Activated CD4-positive, alpha-beta T cell treated with anti-CD3 and anti-CD28 coated beads for 36 hours (primary cell): ENCODE results near the gene DIO1. TPM values are rescaled to one million over a fixed set of nuclear protein-coding genes. Genes with fewer than 3 reads are reported as not detected.

Experiments
- ATAC-seq: fragments of 200-7000 bp; cut with Tn5 transposase; one replicate; pipeline ENCODE4 v1.10.0; 2021; ENCODE audit warnings: mild to moderate bottlenecking, moderate library complexity
- CTCF ChIA-PET: fragments of 350-600 bp; sonication (Branson Sonifier 250); formaldehyde crosslinking; loops from one replicate; lab custom pipeline; 2021; ENCODE audit warnings: antibody characterized with exemption; lab: Charles Lee
- POLR2A ChIA-PET: fragments of 350-600 bp; sonication (Branson Sonifier 250); formaldehyde crosslinking; loops from one replicate; lab custom pipeline; 2021; ENCODE audit warnings: antibody characterized with exemption, inconsistent platforms; lab: Charles Lee
- DNase-seq: peaks from one replicate; pipeline ENCODE4 v3.0.0-alpha.2; 2020
- H3K27ac Mint-ChIP-seq: one replicate; pipeline ENCODE4 v1.8.0; 2021; ENCODE audit warnings: mixed read lengths
- H3K27me3 Mint-ChIP-seq: one replicate; pipeline ENCODE4 v1.8.0; 2021; ENCODE audit warnings: mixed read lengths
- H3K36me3 Mint-ChIP-seq: one replicate; pipeline ENCODE4 v1.8.0; 2021; ENCODE audit warnings: low read depth, mixed read lengths
- H3K4me1 Mint-ChIP-seq: one replicate; pipeline ENCODE4 v1.8.0; 2021; ENCODE audit warnings: mixed read lengths
- H3K4me3 Mint-ChIP-seq: one replicate; pipeline ENCODE4 v1.8.0; 2021; ENCODE audit warnings: mild to moderate bottlenecking, moderate library complexity, mixed read lengths
- H3K9me3 Mint-ChIP-seq: one replicate; pipeline ENCODE4 v1.8.0; 2021; ENCODE audit warnings: low read depth, mixed read lengths
- intact Hi-C, 2 experiments: fragments of 100-400 bp; cut with DNase I in 1 of 2; cut with micrococcal nuclease in 1 of 2; formaldehyde crosslinking; loops; one replicate each; pipeline versions ENCODE4 v1.14.2 to v1.15.1; 2022 to 2024; cut with DNase I, micrococcal nuclease
- total RNA-seq, 2 experiments: library from RNA; stranded (reverse); gene quantifications; one replicate each; pipeline ENCODE4 v1.2.3, GENCODE V29; 2021

DIO1 gene
- total RNA-seq, result not detected

GRCh38 chr1:53893999-53894636 is at the start of gene DIO1:
TSS of gene DIO1 (plus strand) at chr1:53894187. CDS start at chr1:53894211, 24 bp downstream.
- no peak within 1 kb of the TSS for H3K27ac Mint-ChIP-seq
- peaks cover 6% of the 10 kb centered on the region for H3K27me3 Mint-ChIP-seq
- ChIA-PET POLR2A (no interaction called here), CTCF (interaction anchor here (1.1 to 2.6 kb wide), 2 partner anchors 33 to 65 kb away, joined by 3 to 8 read pairs; no protein-coding TSS in a partner anchor)
- no peak for ATAC-seq
- DNase-seq, result peak; percentile 43
- intact Hi-C loops, result no loop called here
- H3K4me3 Mint-ChIP-seq, result no peak within 1 kb of the TSS
- H3K36me3 Mint-ChIP-seq, result no peaks in the 10 kb centered on the region
- peaks cover 18% of the 10 kb centered on the region for H3K4me1 Mint-ChIP-seq
- no peaks in the 10 kb centered on the region for H3K9me3 Mint-ChIP-seq

DNA sequence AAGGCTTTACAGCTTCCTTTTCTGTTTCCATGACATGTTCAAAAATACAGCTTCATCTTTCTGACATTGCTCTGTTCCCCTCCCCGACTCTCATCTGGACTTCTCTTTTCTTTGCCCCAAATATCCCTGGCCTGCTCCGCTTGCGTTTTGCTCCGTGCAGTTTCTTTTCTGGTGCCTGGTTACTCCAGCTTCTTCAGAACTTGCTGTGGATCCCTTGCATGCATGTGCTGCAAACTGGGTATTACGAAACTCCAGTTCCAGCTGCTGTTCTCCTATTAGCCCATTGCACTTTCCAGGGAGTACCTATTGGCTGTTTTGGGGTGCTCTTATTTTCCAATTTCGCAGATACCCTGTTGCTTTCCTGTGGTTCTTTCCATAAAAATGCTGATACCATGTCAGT is 46.0 kb upstream of the DIO1 start:
- H3K27me3 Mint-ChIP-seq, result peaks cover 5% of the 10 kb centered on the region
- intact Hi-C loops, result no loop called here
- no peak for DNase-seq
- H3K36me3 Mint-ChIP-seq, result peaks cover 12% of the 10 kb centered on the region
- H3K4me1 Mint-ChIP-seq, result no peaks in the 10 kb centered on the region
- CTCF ChIA-PET, result interaction anchor here (0.7 to 4.4 kb wide), 4 partner anchors 12 to 112 kb away, joined by 3 to 30 read pairs (median 5); no protein-coding TSS in a partner anchor
- H3K4me3 Mint-ChIP-seq, result no peak overlapping the region
- H3K9me3 Mint-ChIP-seq, result no peaks in the 10 kb centered on the region
- H3K27ac Mint-ChIP-seq, result no peak overlapping the region
- POLR2A ChIA-PET, result no interaction called here
- no peak for ATAC-seq

DNA sequence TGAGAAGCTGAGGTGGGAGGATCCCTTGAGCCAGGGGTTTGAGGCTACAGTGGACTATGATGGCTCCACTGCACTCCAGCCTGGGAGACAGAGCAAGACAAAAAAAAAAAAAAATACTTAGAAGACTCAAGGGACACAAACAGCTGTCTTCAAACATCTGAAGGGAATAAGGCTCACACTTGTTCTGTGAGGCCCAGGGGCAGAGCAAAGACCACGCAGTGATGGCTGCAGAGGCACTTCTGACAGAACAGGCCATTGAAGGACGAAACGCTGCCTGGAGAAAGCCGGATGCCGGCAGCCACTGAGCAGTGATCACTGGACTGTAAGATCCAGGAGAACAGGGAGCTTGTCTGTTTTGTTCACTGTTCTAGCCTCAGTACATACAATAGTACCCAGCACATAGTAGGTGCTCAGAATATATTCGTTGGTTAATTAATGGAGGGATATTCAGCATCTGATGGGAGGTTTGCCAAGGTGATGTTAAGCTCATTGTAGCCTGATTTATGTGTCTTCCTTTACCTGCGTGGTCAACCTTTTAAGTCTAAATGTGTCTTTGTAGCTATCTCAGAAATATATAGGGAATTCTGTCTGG is 43.8 kb upstream of the DIO1 start:
- Mint-ChIP-seq H3K36me3 (peaks cover 15% of the 10 kb centered on the region), H3K27me3 (peaks cover 2% of the 10 kb centered on the region), H3K27ac (no peak overlapping the region), H3K4me1 (no peaks in the 10 kb centered on the region), H3K4me3 (no peak overlapping the region), H3K9me3 (no peaks in the 10 kb centered on the region)
- POLR2A ChIA-PET, result interaction anchor here (1.0 kb wide), 1 partner anchor 13 kb away, joined by 3 read pairs; no protein-coding TSS in a partner anchor
- DNase-seq (no peak), ATAC-seq (no peak)
- intact Hi-C loops, result no loop called here
- CTCF ChIA-PET, result interaction anchor here (0.6 to 4.4 kb wide), 5 partner anchors 9 to 1008 kb away, joined by 3 to 30 read pairs (median 3); partner anchors contain the start of gene ZYG11A

- CTCF ChIA-PET, result interaction anchor here (0.7 to 4.4 kb wide), 4 partner anchors 8 to 177 kb away, joined by 3 to 30 read pairs (median 4); no protein-coding TSS in a partner anchor
- intact Hi-C loops, result no loop called here
- peaks cover 2% of the 10 kb centered on the region for H3K27me3 Mint-ChIP-seq
- no peaks in the 10 kb centered on the region for H3K4me1 Mint-ChIP-seq
- H3K36me3 Mint-ChIP-seq, result peaks cover 15% of the 10 kb centered on the region
- POLR2A ChIA-PET, result no interaction called here
- no peak overlapping the region for H3K4me3 Mint-ChIP-seq
- ATAC-seq, result no peak
- no peaks in the 10 kb centered on the region for H3K9me3 Mint-ChIP-seq
- DNase-seq, result no peak
- H3K27ac Mint-ChIP-seq, result no peak overlapping the region
These were observed 42.3 kb upstream of the DIO1 start for GRCh38 chr1:53851571-53852285.

DNA sequence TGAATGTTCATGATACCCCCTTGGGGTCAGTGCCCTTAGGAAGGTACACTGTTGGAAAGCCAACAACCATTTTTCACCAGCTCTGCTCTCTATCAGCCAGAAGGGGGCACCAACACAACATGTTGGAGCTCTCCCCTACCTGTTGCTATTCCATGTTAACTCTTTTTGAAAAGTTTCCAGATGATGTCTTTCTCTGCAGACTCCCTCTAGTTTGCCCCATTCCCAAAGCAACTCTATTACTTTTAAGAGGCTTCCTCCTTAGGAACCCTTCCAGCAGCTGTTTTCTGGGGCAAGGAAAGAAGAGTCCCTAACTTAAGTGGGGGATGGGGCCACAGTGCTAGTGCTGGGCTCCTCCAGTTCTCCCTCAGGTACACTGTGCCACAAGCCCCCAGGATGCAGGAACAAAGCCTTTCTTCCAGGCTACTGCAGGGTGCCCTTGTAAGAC is 33.0 kb upstream of the DIO1 start:
- Mint-ChIP-seq H3K36me3 (peaks cover 9% of the 10 kb centered on the region), H3K27me3 (no peaks in the 10 kb centered on the region), H3K27ac (no peak overlapping the region), H3K9me3 (no peaks in the 10 kb centered on the region), H3K4me3 (no peak overlapping the region), H3K4me1 (peaks cover 12% of the 10 kb centered on the region)
- ATAC-seq (peak; percentile 88), DNase-seq (peak; percentile 65)
- ChIA-PET CTCF (interaction anchor here (0.5 to 8.6 kb wide), 47 partner anchors 8 to 939 kb away, joined by 3 to 159 read pairs (median 6); partner anchors contain the start of genes DIO1, IFT25, LRRC42 and TCEANC2), POLR2A (interaction anchor here (0.5 to 0.8 kb wide), 2 partner anchors 10 to 98 kb away, joined by 3 read pairs; no protein-coding TSS in a partner anchor)
- intact Hi-C loops, result loop anchor here (1.0 to 5.0 kb wide), 5 partner anchors 24 to 626 kb away; no protein-coding TSS in a partner anchor

DNA sequence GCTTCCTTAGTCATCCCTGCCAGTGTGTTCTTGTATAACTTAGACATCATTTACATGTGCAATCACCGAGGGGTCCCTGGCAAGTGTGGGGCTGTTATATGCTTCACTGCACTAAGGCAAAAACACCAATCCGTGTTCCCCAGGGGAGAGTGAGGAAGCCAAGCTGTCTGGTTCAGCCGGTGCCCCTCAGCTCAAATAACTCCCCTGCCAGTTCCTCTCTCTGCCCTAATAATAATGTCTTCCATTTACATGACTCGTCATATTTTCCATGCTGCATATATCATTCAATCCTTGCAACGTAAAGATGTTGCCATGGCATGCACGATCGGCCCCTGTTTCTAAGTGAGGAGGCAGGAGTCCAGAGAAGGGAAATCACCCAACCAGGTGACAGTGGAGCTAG is 31.5 kb upstream of the DIO1 start:
- intact Hi-C loops, result loop anchor here in 1 of 2 experiments (5.0 kb wide), 1 partner anchor 625 kb away; no protein-coding TSS in a partner anchor
- Mint-ChIP-seq H3K27me3 (no peaks in the 10 kb centered on the region), H3K4me1 (peaks cover 12% of the 10 kb centered on the region), H3K27ac (no peak overlapping the region), H3K36me3 (peaks cover 11% of the 10 kb centered on the region), H3K9me3 (no peaks in the 10 kb centered on the region), H3K4me3 (no peak overlapping the region)
- ATAC-seq (no peak), DNase-seq (peak; percentile 6)
- ChIA-PET CTCF (interaction anchor here (1.0 to 8.6 kb wide), 11 partner anchors 10 to 219 kb away, joined by 3 to 159 read pairs (median 22); partner anchors contain the start of genes IFT25, LRRC42 and YIPF1), POLR2A (no interaction called here)

DNA sequence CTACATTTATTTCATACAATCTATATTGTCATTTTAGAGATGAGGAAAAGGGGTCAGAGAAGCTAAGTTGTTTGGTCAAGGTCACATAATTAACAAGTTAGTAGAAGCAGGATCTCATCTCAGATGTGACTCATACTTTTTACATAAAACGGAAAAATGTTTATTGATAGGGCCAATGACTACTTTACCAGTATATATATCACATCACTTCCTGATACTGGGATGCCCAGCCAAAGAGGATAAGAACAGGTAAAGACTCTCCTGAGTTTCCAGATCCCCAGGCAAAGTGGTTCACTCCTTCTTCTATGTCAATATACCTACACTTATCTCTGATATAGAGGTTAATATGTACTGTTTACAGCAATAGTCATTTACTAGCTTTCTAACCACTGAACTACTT is 25.4 kb upstream of the DIO1 start:
- peaks cover 14% of the 10 kb centered on the region for H3K36me3 Mint-ChIP-seq
- POLR2A ChIA-PET, result no interaction called here
- DNase-seq (no peak), ATAC-seq (no peak)
- CTCF ChIA-PET, result interaction anchor here (0.7 to 2.4 kb wide), 6 partner anchors 8 to 200 kb away, joined by 3 to 17 read pairs (median 4); no protein-coding TSS in a partner anchor
- intact Hi-C loops, result no loop called here
- no peak overlapping the region for H3K4me3 Mint-ChIP-seq
- H3K9me3 Mint-ChIP-seq, result no peaks in the 10 kb centered on the region
- no peak overlapping the region for H3K27ac Mint-ChIP-seq
- no peaks in the 10 kb centered on the region for H3K4me1 Mint-ChIP-seq
- no peaks in the 10 kb centered on the region for H3K27me3 Mint-ChIP-seq

- ChIA-PET POLR2A (no interaction called here), CTCF (interaction anchor here (1.1 to 2.4 kb wide), 4 partner anchors 9 to 90 kb away, joined by 3 to 17 read pairs (median 12); no protein-coding TSS in a partner anchor)
- no peak overlapping the region for H3K4me3 Mint-ChIP-seq
- peaks cover 14% of the 10 kb centered on the region for H3K36me3 Mint-ChIP-seq
- DNase-seq (no peak), ATAC-seq (no peak)
- H3K27me3 Mint-ChIP-seq, result no peaks in the 10 kb centered on the region
- H3K27ac Mint-ChIP-seq, result no peak overlapping the region
- H3K4me1 Mint-ChIP-seq, result no peaks in the 10 kb centered on the region
- no peaks in the 10 kb centered on the region for H3K9me3 Mint-ChIP-seq
- intact Hi-C loops, result no loop called here
These were observed 24.4 kb upstream of the DIO1 start for GRCh38 chr1:53869454-53870117.

GRCh38 chr1:53871221-53871620 is 22.8 kb upstream of the DIO1 start:
- Mint-ChIP-seq H3K4me1 (no peaks in the 10 kb centered on the region), H3K4me3 (no peak overlapping the region), H3K27ac (no peak overlapping the region), H3K27me3 (no peaks in the 10 kb centered on the region), H3K36me3 (peaks cover 17% of the 10 kb centered on the region), H3K9me3 (no peaks in the 10 kb centered on the region)
- no peak for ATAC-seq
- DNase-seq, result no peak
- intact Hi-C loops, result no loop called here
- POLR2A ChIA-PET, result no interaction called here
- CTCF ChIA-PET, result interaction anchor here (0.7 to 4.2 kb wide), 4 partner anchors 10 to 88 kb away, joined by 3 to 35 read pairs (median 10); no protein-coding TSS in a partner anchor

DNA sequence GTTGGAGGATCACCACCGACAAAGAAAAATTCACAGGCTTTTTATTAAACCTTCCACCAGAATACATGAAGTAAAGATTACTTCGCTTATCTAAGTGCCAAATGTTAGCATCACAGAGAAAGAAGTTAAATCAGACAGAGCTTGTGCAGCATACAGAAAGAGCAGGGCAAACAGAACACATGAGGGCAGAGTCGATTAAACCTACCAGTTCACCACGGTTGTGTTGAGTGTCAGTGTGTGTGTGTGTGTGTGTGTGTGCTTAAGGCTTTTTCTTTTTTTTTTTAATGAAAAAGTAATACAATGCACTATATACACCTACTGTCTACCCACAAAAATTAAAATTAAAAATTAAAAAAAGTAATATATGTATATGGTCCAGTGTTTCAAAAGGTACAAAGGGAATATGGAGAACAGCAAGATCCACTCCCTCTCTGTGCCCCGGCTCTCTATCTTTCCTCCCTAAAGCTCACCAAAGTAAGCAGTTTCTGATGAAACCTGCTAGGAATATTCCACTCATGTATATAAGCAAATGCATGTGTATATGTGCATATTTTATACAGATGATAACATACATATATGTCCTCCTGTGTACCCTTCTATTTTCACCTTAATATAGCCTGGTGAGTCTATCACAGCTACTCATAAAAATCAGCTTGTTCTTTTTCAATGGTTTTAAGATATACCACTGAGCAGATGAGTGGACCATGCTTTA is 22.1 kb upstream of the DIO1 start:
- H3K9me3 Mint-ChIP-seq, result no peaks in the 10 kb centered on the region
- no peaks in the 10 kb centered on the region for H3K27me3 Mint-ChIP-seq
- intact Hi-C loops, result no loop called here
- H3K4me3 Mint-ChIP-seq, result no peak overlapping the region
- peaks cover 15% of the 10 kb centered on the region for H3K36me3 Mint-ChIP-seq
- ATAC-seq, result no peak
- H3K4me1 Mint-ChIP-seq, result no peaks in the 10 kb centered on the region
- H3K27ac Mint-ChIP-seq, result no peak overlapping the region
- CTCF ChIA-PET, result interaction anchor here (0.7 to 4.2 kb wide), 7 partner anchors 8 to 88 kb away, joined by 3 to 35 read pairs (median 4); no protein-coding TSS in a partner anchor
- DNase-seq, result no peak
- POLR2A ChIA-PET, result no interaction called here
